ENCODE measurements around the gene PLOD3.
A peak's percentile ranks its signal among the peaks of the same experiment; 100 is the strongest.

The PLOD3 gene

GRCh38 chr7:101236292-101236835, 19.0 kb upstream of the PLOD3 start:
- no peak for TF ChIP-seq CTCF (conservative IDR thresholded peaks at IDR 0.05)
- no peak for TF ChIP-seq ZFX (IDR thresholded peaks at IDR 0.05)
- no peak overlapping the region for H3K27ac ChIP-seq

- H3K27ac ChIP-seq = no peak overlapping the region
- TF ChIP-seq CTCF (conservative IDR thresholded peaks at IDR 0.05) (no peak), ZFX (IDR thresholded peaks at IDR 0.05) (no peak)
These were observed 18.1 kb upstream of the PLOD3 start for GRCh38 chr7:101235522-101235921.

- TF ChIP-seq ZFX (IDR thresholded peaks at IDR 0.05) = no peak
- no peak for TF ChIP-seq CTCF (conservative IDR thresholded peaks at IDR 0.05)
These were observed 17.7 kb upstream of the PLOD3 start for GRCh38 chr7:101235050-101235449.

GRCh38 chr7:101234636-101235035, 17.3 kb upstream of the PLOD3 start:
- H3K27ac ChIP-seq = no peak overlapping the region
- TF ChIP-seq ZFX (IDR thresholded peaks at IDR 0.05) (no peak), CTCF (conservative IDR thresholded peaks at IDR 0.05) (no peak)

More at GRCh38 chr7:101235050-101235449, 17.7 kb upstream of the PLOD3 start:
- no peak overlapping the region for H3K27ac ChIP-seq

GRCh38 chr7:101233907-101234547, 16.6 kb upstream of the PLOD3 start:
- no peak for TF ChIP-seq ZFX (IDR thresholded peaks at IDR 0.05)
- no peak for TF ChIP-seq CTCF (conservative IDR thresholded peaks at IDR 0.05)
- H3K27ac ChIP-seq = no peak overlapping the region

- no peak for TF ChIP-seq CTCF (conservative IDR thresholded peaks at IDR 0.05)
- 0 out of 2 replicates have a peak, but pooled peaks have one; percentile 11 for TF ChIP-seq ZFX (IDR thresholded peaks at IDR 0.05)
- H3K27ac ChIP-seq = peak overlapping the region; percentile 63
These were observed 14.9 kb upstream of the PLOD3 start for GRCh38 chr7:101232141-101232850.

- TF ChIP-seq ZFX (IDR thresholded peaks at IDR 0.05) = no peak
- peak overlapping the region; percentile 63 for H3K27ac ChIP-seq
These were observed 14.3 kb upstream of the PLOD3 start for GRCh38 chr7:101231644-101232043.

Data from C4-2B (cell line).